ENCODE results near the gene BANF2.

The BANF2 gene

DNA sequence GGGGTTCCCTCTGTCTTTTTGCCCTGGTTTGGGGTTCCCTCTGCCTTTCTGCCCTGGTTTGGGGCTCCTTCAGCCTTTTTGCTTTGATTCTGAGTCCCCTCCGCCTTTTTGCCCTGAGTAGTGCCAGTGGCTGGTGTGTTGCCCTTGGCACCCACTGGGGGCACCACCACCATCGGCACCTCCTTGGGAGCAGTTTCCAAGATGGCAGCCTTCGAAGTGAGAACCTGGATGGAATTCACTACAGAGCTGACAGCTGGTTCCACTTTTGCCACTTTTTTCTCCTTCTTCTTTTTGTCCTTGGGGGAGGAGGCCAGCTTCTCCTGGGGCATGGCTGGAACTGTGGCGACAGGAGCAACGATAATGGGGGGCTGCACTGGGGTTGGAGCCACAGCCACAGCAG lies 40.0 kb upstream of the BANF2 start:
- peaks cover 5% of the 10 kb centered on the region; the same call in 1 of the 2 replicates for H3K9me3 ChIP-seq (ENCODE audit: control insufficient read depth, insufficient read depth, low read length)
- H4K20me1 ChIP-seq (ENCODE audit: control insufficient read depth, insufficient read depth, low read depth, low read length): no peaks in the 10 kb centered on the region
- H3K36me3 ChIP-seq (ENCODE audit: control insufficient read depth, low read length): peaks cover 21% of the 10 kb centered on the region
- H3K27me3 ChIP-seq (ENCODE audit: control insufficient read depth, low read length): no peaks in the 10 kb centered on the region
- no peak overlapping the region for H3K27ac ChIP-seq (ENCODE audit: low read depth, low read length)
- H3K4me1 ChIP-seq (ENCODE audit: control insufficient read depth, low read length): peaks cover 40% of the 10 kb centered on the region
- H3K4me2 ChIP-seq (ENCODE audit: low read length): no peak overlapping the region
- peaks cover 45% of the 10 kb centered on the region for H3K79me2 ChIP-seq (ENCODE audit: control insufficient read depth, low read length)
- H3K4me3 ChIP-seq (ENCODE audit: low read length): no peak overlapping the region; the same call in 1 of the 2 replicates
- H3F3A ChIP-seq (ENCODE audit: control insufficient read depth, insufficient read depth): no peaks in the 10 kb centered on the region
- H3K9me2 ChIP-seq (replicated peaks; ENCODE audit: control insufficient read depth, low read length): no peaks in the 10 kb centered on the region
- TF ChIP-seq EZH2phosphoT487 (IDR thresholded peaks at IDR 0.05; ENCODE audit: borderline replicate concordance, low read length) (no peak), CTCF (IDR thresholded peaks at IDR 0.05; ENCODE audit: low read depth, low read length, poor library complexity, severe bottlenecking) (no peak)

DNA sequence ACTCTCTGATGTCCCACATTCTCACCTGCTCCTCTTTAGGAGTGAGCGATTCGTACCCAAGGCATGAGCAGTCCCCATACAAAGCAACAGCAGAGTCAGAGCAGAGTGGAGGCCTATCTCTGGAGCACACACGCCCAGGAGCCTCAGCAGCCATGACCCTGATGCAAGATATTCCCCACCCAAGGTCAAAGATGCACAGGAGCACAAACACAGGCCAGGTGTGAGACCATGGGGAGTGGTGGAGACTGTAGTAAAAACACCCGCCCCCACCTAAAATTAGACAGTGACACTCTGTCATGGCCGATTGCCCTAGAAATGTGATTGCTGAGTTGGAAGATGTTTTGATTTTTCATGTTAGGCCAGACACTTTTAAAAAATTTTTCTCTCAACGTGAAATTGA lies 39.1 kb upstream of the BANF2 start:
- peak overlapping the region; percentile 72 for H3K27ac ChIP-seq (ENCODE audit: low read depth, low read length)
- no peaks in the 10 kb centered on the region for H3F3A ChIP-seq (ENCODE audit: control insufficient read depth, insufficient read depth)
- H3K36me3 ChIP-seq (ENCODE audit: control insufficient read depth, low read length): peaks cover 21% of the 10 kb centered on the region
- peaks cover 40% of the 10 kb centered on the region for H3K4me1 ChIP-seq (ENCODE audit: control insufficient read depth, low read length)
- peak overlapping the region; percentile 58 for H3K4me2 ChIP-seq (ENCODE audit: low read length)
- H3K9me3 ChIP-seq (ENCODE audit: control insufficient read depth, insufficient read depth, low read length): peaks cover 5% of the 10 kb centered on the region; the same call in 1 of the 2 replicates
- H4K20me1 ChIP-seq (ENCODE audit: control insufficient read depth, insufficient read depth, low read depth, low read length): no peaks in the 10 kb centered on the region
- no peaks in the 10 kb centered on the region for H3K27me3 ChIP-seq (ENCODE audit: control insufficient read depth, low read length)
- H3K79me2 ChIP-seq (ENCODE audit: control insufficient read depth, low read length): peaks cover 49% of the 10 kb centered on the region
- TF ChIP-seq EZH2phosphoT487 (IDR thresholded peaks at IDR 0.05; ENCODE audit: borderline replicate concordance, low read length) (no peak), CTCF (IDR thresholded peaks at IDR 0.05; ENCODE audit: low read depth, low read length, poor library complexity, severe bottlenecking) (no peak)
- peak overlapping the region; percentile 46 for H3K4me3 ChIP-seq (ENCODE audit: low read length)
- H3K9me2 ChIP-seq (replicated peaks; ENCODE audit: control insufficient read depth, low read length): no peaks in the 10 kb centered on the region

DNA sequence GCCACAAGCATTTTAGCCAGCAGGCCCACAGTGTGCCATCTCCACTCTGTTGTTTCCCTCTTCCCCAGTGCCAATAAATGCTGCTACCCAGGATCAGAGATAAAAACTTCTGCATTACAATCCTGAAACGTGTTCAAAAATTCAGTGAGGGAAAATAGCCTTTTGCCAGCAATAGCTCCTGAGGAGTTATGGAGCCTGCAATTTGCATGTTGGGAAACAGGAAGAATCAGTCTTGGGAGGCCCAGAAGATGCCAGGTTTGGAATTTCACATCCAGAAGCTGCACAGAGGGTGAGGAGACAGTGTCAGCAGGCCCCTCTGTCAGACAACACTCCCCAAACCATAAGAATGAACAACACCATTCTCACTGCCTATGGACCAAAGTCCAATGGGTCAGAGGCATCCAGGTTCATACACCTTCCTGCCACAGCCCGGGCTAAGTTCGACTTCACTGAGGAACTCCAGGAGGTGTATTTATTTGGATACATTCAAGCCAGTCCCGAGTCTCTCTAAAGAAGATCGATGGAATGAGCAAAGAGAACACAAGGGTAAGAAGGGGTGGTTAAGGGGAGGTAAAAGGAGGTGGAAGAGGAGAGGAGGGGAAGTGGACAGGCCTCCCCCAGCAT lies 38.5 kb upstream of the BANF2 start:
- H3K36me3 ChIP-seq (ENCODE audit: control insufficient read depth, low read length): peaks cover 21% of the 10 kb centered on the region
- H3K79me2 ChIP-seq (ENCODE audit: control insufficient read depth, low read length): peaks cover 49% of the 10 kb centered on the region
- H3K9me3 ChIP-seq (ENCODE audit: control insufficient read depth, insufficient read depth, low read length): peaks cover 5% of the 10 kb centered on the region; the same call in 1 of the 2 replicates
- H4K20me1 ChIP-seq (ENCODE audit: control insufficient read depth, insufficient read depth, low read depth, low read length): no peaks in the 10 kb centered on the region
- H3K4me1 ChIP-seq (ENCODE audit: control insufficient read depth, low read length): peaks cover 40% of the 10 kb centered on the region
- TF ChIP-seq EZH2phosphoT487 (IDR thresholded peaks at IDR 0.05; ENCODE audit: borderline replicate concordance, low read length): no peak
- TF ChIP-seq CTCF (IDR thresholded peaks at IDR 0.05; ENCODE audit: low read depth, low read length, poor library complexity, severe bottlenecking): no peak
- peak overlapping the region; percentile 46 for H3K4me3 ChIP-seq (ENCODE audit: low read length)
- H3K27me3 ChIP-seq (ENCODE audit: control insufficient read depth, low read length): no peaks in the 10 kb centered on the region
- peak overlapping the region; percentile 58 for H3K4me2 ChIP-seq (ENCODE audit: low read length)
- H3F3A ChIP-seq (ENCODE audit: control insufficient read depth, insufficient read depth): no peaks in the 10 kb centered on the region
- no peaks in the 10 kb centered on the region for H3K9me2 ChIP-seq (replicated peaks; ENCODE audit: control insufficient read depth, low read length)
- peak overlapping the region; percentile 72 for H3K27ac ChIP-seq (ENCODE audit: low read depth, low read length)
